HG02678 (cell line): ENCODE data around the gene WWP2.

Experiments
- ATAC-seq: cut with Tn5 transposase; IDR thresholded peaks from one replicate; pipeline ENCODE4 v1.9.1; 2021; ENCODE audit warnings: mild to moderate bottlenecking, moderate library complexity; ENCODE audit not compliant: unreplicated experiment

Gene WWP2

DNA sequence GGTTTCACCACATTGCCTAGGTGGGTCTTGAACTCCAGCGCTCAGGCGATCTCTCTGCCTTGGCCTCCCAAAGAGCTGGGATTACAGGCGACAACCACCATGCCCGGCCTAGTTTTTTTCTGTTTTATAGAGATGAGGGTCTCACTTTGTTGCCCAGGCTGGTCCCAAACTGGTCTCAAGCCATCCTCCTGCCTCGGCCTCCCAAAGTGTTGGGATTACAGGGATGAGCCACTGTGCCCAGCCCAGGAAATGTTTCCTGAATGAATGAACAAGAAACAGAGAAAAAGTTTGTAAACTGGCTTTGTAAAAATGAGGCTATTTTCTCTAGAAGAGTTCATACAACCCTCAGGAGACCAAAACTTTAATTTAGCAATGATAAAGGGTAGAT, 68.0 kb downstream of the WWP2 start:
- ATAC-seq = no peak

DNA sequence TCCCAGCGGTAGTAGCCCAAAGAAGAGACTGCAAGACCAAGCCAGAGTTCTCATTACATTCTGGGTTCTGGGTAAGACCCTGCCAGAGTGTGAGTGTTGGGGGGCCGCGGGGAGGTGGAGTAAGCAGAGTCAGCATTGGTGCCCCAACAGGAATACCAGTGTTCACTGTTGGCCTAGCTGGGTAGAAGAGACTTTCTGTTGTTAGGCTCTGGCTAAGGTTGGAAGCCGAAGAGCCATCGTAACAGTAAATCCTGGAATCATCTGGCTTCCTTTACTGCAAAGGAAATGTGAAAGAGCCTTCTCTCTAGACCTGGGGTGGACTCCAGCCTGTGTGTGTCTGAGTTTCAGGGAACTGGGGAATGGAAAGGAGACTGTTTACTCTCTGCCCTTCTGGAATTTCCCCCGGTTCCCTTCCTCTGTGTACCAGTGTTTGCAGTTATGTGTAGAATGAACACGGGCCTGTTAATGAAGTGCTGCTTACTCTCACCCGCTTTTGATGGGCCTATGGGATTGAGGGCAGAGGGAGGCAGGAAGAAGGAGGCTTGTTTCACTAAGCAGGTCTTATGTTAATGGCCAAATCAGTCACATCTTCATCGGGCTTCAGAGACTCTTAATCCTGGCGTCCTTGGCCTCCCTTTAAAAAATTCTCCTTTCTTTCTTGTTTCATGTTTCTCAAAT, 68.5 kb downstream of the WWP2 start:
- no peak for ATAC-seq

- ATAC-seq = no peak
Observed at GRCh38 chr16:69831212-69832123, 69.3 kb downstream of the WWP2 start.

GRCh38 chr16:69833357-69834282, 71.5 kb downstream of the WWP2 start:
- ATAC-seq = no peak

DNA sequence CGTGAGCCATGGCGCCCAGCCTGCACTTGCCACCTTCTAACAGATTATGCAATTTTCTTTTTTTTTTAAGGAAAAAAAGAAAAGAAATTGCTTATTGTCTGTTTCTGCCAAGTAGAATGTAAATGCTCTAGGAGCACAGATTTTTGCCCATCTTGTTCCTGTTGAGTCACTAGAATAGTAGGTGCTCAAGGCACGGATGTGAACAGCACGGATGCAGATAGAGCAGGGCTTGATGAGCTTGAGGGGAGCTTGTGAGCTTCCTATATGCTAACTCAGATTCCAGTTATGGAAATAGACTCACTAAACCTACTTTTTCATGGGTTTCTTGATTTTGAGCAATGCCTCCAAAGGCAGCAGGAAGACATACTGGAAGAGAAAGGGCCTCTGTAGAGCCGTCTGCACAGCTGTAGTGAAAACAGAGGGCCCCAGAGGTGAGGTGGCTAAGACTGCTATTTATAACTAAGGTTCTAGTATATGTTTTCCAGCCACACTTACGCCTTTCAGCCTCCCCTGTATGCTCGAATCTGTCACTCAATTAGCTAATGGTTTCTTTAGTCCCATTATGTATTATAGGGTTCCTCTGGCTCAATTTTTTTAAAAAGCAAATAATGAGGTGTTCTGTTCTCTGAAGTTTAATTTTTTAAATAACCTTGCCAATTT, 72.8 kb downstream of the WWP2 start:
- peak; percentile 85 for ATAC-seq

DNA sequence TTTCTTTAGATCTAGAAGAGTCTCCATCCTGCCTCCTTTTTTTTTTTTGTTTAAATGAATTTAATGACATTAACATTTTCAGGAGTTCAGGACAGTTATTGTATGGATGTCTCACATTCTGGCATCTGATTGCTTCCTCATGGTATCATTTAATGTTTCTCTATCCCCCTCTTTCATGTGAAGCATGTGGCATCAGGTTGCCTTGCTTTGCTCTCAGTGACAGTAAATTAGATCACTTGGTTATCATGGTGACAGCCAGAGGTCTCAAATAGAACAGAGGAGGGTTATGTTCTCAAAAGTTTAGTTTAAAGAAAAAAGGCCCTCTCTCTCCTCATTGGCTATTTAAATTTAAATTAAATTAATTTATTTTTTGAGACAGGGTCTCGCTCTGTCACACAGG, 74.1 kb downstream of the WWP2 start:
- no peak for ATAC-seq

DNA sequence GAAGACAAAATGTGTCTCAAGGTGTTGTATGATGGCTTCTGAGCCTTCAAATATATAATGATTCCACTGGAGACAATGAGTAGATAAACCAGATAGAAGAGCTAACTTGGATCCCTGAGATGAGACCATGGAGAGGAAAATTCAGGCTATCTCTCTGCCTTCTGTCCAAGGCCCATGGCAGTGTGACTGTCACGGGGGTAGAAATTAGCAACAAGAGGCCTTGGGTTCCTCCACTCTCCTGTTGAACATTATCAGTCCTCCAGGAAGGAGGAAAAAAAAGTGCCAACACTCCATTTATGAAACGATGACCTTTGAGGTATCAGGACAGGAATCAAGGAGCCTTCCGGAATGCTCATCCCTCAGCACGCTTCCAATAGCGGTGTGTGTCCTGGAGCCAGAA, 75.2 kb downstream of the WWP2 start:
- no peak for ATAC-seq

DNA sequence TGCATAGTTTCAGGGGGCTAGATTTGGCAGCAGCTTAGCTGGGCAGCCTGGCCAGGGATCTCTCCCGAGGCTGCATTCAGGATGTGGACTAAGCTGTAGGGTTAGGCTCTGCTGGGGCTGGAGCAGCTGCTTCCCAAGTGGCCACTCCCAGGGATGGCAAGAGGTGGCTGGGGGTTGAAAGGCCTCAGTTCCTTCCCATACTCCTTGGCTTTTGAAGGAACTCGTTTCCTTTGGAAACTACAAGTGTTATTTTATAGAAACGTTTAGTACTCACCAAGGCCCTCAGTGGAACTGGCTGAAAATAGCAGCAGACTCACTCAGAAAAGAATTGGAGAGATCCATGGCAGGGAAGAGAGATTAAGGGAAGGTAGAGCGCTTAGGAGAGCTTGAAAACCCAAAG, 76.4 kb downstream of the WWP2 start:
- ATAC-seq = no peak

GRCh38 chr16:69839240-69839688, 77.1 kb downstream of the WWP2 start:
- ATAC-seq = no peak

DNA sequence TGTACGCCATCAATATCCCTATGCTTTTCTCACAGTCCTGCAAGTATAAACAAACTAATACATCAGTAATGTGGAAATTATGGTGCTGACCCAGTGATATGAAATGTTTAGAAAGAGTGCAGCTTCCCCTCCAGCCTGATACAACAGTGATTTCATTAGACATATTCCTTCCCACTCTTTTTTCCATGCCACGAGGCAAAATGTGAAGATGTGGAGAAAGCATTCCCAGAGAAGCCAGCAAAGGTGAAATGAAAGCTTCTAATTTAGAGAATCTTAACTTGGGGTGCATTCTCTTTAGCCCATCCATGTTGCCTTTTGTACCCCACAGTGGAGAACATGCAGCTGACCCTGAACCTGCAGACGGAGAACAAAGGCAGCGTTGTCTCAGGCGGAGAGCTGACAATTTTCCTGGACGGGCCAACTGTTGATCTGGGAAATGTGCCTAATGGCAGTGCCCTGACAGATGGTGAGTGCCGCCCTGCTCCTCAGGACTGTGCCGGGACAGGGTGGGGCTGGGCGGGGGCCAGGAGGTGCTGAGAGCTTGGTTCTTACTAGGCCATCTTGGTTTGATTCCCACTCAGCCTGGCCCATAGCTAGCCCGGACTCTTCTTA, 77.8 kb downstream of the WWP2 start:
- no peak for ATAC-seq

GRCh38 chr16:69840975-69841374, 78.8 kb downstream of the WWP2 start:
- no peak for ATAC-seq

DNA sequence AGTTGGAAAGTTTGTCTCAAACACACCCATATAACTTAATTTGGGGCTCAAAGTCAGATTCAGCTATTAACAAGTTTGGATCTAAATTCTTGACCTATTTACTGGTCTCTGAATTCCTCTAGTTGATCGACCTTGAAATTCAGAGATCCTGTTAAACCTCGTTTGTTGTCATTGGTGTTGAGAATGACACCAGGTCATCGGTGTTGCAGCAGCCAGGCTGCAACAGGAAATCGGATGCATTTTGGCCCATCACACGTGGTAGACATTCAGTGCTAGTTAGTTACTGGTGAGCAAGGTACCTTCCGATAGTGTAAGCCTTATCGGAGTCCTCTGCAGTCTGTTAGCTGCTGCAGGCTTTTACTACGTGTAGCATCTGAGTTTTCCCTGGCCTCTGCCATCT, 82.3 kb downstream of the WWP2 start:
- no peak for ATAC-seq

- ATAC-seq = no peak
Observed at GRCh38 chr16:69845181-69845580, 83.0 kb downstream of the WWP2 start.

- ATAC-seq = no peak
Observed at GRCh38 chr16:69847643-69848042, 85.5 kb downstream of the WWP2 start.

GRCh38 chr16:69848637-69849545, 86.8 kb downstream of the WWP2 start:
- no peak for ATAC-seq

DNA sequence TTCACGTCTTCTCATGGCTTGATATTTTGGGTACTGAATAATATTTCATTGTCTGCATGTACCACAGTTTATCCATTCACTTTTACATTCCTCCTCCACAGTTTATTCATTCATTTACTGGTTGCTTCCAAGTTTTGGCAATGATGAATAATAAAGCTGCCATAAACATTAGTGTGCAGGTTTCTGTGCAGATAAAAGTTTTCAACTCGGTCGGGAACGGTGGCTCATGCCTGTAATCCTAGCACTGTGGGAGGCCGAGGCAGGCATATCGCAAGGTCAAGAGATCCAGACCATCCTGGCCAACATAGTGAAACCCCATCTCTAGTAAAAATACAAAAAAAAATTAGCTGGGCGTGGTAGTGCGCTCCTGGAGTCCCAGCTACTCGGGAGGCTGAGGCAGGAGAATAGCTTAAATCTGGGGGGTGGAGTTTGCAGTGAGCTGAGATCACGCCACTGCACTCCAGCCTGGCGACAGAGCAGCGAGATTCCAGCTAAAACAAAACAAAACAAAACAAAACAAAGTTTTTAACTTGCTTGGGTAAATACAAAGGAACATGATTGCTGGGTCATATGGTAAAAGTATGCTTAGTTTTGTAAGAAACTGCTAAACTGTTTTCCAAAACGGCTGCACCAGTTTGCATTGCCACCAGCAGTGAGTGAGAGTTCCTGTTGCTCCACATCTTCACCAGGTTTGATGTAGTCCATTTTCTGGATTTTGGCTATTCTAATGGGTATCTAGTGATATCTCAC, 89.5 kb downstream of the WWP2 start:
- ATAC-seq = no peak

- ATAC-seq = no peak
Observed at GRCh38 chr16:69852815-69853214, 90.7 kb downstream of the WWP2 start.

GRCh38 chr16:69853481-69853880, 91.3 kb downstream of the WWP2 start:
- no peak for ATAC-seq
